ENCODE measurements around the gene AR.
A peak's percentile ranks its signal among the peaks of the same experiment; 100 is the strongest.

The AR gene

GRCh38 chrX:67543818-67544217 lies at the start of gene AR:
Gene AR (plus strand): TSS chrX:67544021. CDS start chrX:67545147, 1,126 bp downstream.
- Mint-ChIP-seq H3K4me1 (ENCODE audit: low read depth) (peaks cover 5% of the 10 kb centered on the region), H3K27me3 (peaks cover 31% of the 10 kb centered on the region), H3K4me3 (peak within 1 kb of the TSS; percentile 43), H3K27ac (no peak within 1 kb of the TSS), H3K36me3 (ENCODE audit: low read depth) (no peaks in the 10 kb centered on the region), H3K9me3 (no peaks in the 10 kb centered on the region)

- Mint-ChIP-seq H3K4me3 (no peak overlapping the region), H3K36me3 (ENCODE audit: low read depth) (no peaks in the 10 kb centered on the region)
Measured at GRCh38 chrX:67500617-67501016, 43.2 kb upstream of the AR start.

GRCh38 chrX:67503004-67503403 lies 40.8 kb upstream of the AR start:
- Mint-ChIP-seq H3K36me3 (ENCODE audit: low read depth) (no peaks in the 10 kb centered on the region), H3K4me1 (ENCODE audit: low read depth) (no peaks in the 10 kb centered on the region), H3K27ac (no peak overlapping the region), H3K27me3 (no peaks in the 10 kb centered on the region), H3K9me3 (peaks cover 3% of the 10 kb centered on the region), H3K4me3 (no peak overlapping the region)

More at GRCh38 chrX:67500617-67501016, 43.2 kb upstream of the AR start:
- H3K27me3 Mint-ChIP-seq = no peaks in the 10 kb centered on the region
- no peak overlapping the region for H3K27ac Mint-ChIP-seq
- H3K4me1 Mint-ChIP-seq (ENCODE audit: low read depth) = no peaks in the 10 kb centered on the region
- peaks cover 3% of the 10 kb centered on the region for H3K9me3 Mint-ChIP-seq

- Mint-ChIP-seq H3K27ac (no peak overlapping the region), H3K4me1 (ENCODE audit: low read depth) (no peaks in the 10 kb centered on the region), H3K4me3 (no peak overlapping the region), H3K27me3 (no peaks in the 10 kb centered on the region), H3K9me3 (peaks cover 3% of the 10 kb centered on the region), H3K36me3 (ENCODE audit: low read depth) (no peaks in the 10 kb centered on the region)
Measured at GRCh38 chrX:67503453-67503852, 40.4 kb upstream of the AR start.

GRCh38 chrX:67520671-67521070 lies 23.1 kb upstream of the AR start:
- H3K9me3 Mint-ChIP-seq = no peaks in the 10 kb centered on the region
- no peaks in the 10 kb centered on the region for H3K36me3 Mint-ChIP-seq (ENCODE audit: low read depth)
- H3K4me1 Mint-ChIP-seq (ENCODE audit: low read depth) = no peaks in the 10 kb centered on the region
- H3K4me3 Mint-ChIP-seq = no peak overlapping the region
- no peak overlapping the region for H3K27ac Mint-ChIP-seq
- H3K27me3 Mint-ChIP-seq = no peaks in the 10 kb centered on the region

GRCh38 chrX:67523002-67523681 lies 20.7 kb upstream of the AR start:
- Mint-ChIP-seq H3K36me3 (ENCODE audit: low read depth) (no peaks in the 10 kb centered on the region), H3K27ac (no peak overlapping the region), H3K4me1 (ENCODE audit: low read depth) (no peaks in the 10 kb centered on the region), H3K27me3 (no peaks in the 10 kb centered on the region), H3K4me3 (no peak overlapping the region), H3K9me3 (no peaks in the 10 kb centered on the region)

- Mint-ChIP-seq H3K27me3 (no peaks in the 10 kb centered on the region), H3K27ac (no peak overlapping the region), H3K36me3 (ENCODE audit: low read depth) (no peaks in the 10 kb centered on the region), H3K4me3 (no peak overlapping the region), H3K9me3 (no peaks in the 10 kb centered on the region), H3K4me1 (ENCODE audit: low read depth) (no peaks in the 10 kb centered on the region)
Measured at GRCh38 chrX:67523932-67524331, 19.9 kb upstream of the AR start.

GRCh38 chrX:67524428-67524827 lies 19.4 kb upstream of the AR start:
- Mint-ChIP-seq H3K4me3 (no peak overlapping the region), H3K27ac (no peak overlapping the region), H3K27me3 (no peaks in the 10 kb centered on the region), H3K4me1 (ENCODE audit: low read depth) (no peaks in the 10 kb centered on the region), H3K9me3 (no peaks in the 10 kb centered on the region), H3K36me3 (ENCODE audit: low read depth) (no peaks in the 10 kb centered on the region)

- Mint-ChIP-seq H3K9me3 (no peaks in the 10 kb centered on the region), H3K4me1 (ENCODE audit: low read depth) (no peaks in the 10 kb centered on the region), H3K27me3 (no peaks in the 10 kb centered on the region), H3K27ac (no peak overlapping the region), H3K36me3 (ENCODE audit: low read depth) (no peaks in the 10 kb centered on the region), H3K4me3 (no peak overlapping the region)
Measured at GRCh38 chrX:67524950-67525691, 18.7 kb upstream of the AR start.

GRCh38 chrX:67536564-67536963 lies 7.3 kb upstream of the AR start:
- Mint-ChIP-seq H3K4me1 (ENCODE audit: low read depth) (no peaks in the 10 kb centered on the region), H3K27me3 (peaks cover 10% of the 10 kb centered on the region), H3K9me3 (no peaks in the 10 kb centered on the region), H3K4me3 (no peak overlapping the region), H3K36me3 (ENCODE audit: low read depth) (no peaks in the 10 kb centered on the region), H3K27ac (no peak overlapping the region)

- Mint-ChIP-seq H3K27me3 (peaks cover 10% of the 10 kb centered on the region), H3K4me3 (no peak overlapping the region), H3K27ac (no peak overlapping the region), H3K4me1 (ENCODE audit: low read depth) (no peaks in the 10 kb centered on the region), H3K36me3 (ENCODE audit: low read depth) (no peaks in the 10 kb centered on the region), H3K9me3 (no peaks in the 10 kb centered on the region)
Measured at GRCh38 chrX:67538383-67538782, 5.4 kb upstream of the AR start.

GRCh38 chrX:67544281-67545035 lies 637 bp downstream of the AR start:
- Mint-ChIP-seq H3K4me1 (ENCODE audit: low read depth) (peaks cover 5% of the 10 kb centered on the region), H3K9me3 (no peaks in the 10 kb centered on the region), H3K27ac (no peak overlapping the region), H3K4me3 (peak overlapping the region; percentile 43), H3K36me3 (ENCODE audit: low read depth) (no peaks in the 10 kb centered on the region), H3K27me3 (peaks cover 31% of the 10 kb centered on the region)

- Mint-ChIP-seq H3K36me3 (ENCODE audit: low read depth) (no peaks in the 10 kb centered on the region), H3K9me3 (no peaks in the 10 kb centered on the region), H3K27ac (no peak overlapping the region), H3K4me3 (peak overlapping the region; percentile 43), H3K27me3 (peaks cover 27% of the 10 kb centered on the region), H3K4me1 (ENCODE audit: low read depth) (peaks cover 5% of the 10 kb centered on the region)
Measured at GRCh38 chrX:67545036-67545821, 1.4 kb downstream of the AR start.

GRCh38 chrX:67545893-67546495 lies 2.2 kb downstream of the AR start:
- Mint-ChIP-seq H3K27ac (no peak overlapping the region), H3K4me3 (no peak overlapping the region), H3K9me3 (no peaks in the 10 kb centered on the region)

More at GRCh38 chrX:67545893-67546495, 2.2 kb downstream of the AR start:
- Mint-ChIP-seq H3K4me1 (ENCODE audit: low read depth) (peaks cover 5% of the 10 kb centered on the region), H3K36me3 (ENCODE audit: low read depth) (no peaks in the 10 kb centered on the region), H3K27me3 (peaks cover 23% of the 10 kb centered on the region)
